Adrenal gland (tissue), 19 donors: ENCODE results near the gene MNX1. TPM values are rescaled to one million over a fixed set of nuclear protein-coding genes. Genes with fewer than 3 reads are reported as not detected.

Source experiments
- DNase-seq, 7 donors: peaks; one replicate each; pipeline ENCODE4 v3.0.0-alpha.2; 2019 to 2020
- H3K27ac ChIP-seq, 5 donors: fragments of 200-600 bp; sonication (generic) in 4 of 5; 1 replicate in 3 of 5; 2 replicates in 2 of 5; pipeline versions ENCODE4 v1.5.1 to v1.8.0; 2016 to 2020; ENCODE audit warnings: mild to moderate bottlenecking in 1 of 5
- H3K27me3 ChIP-seq: fragments of 200-600 bp; 2 replicates; pipeline ENCODE4 v1.8.0; 2021
- H3K36me3 ChIP-seq, 2 donors: fragments of 200-600 bp; replicated peaks in 1 of 2; 1 replicate in 1 of 2; 2 replicates in 1 of 2; pipeline versions ENCODE4 v1.5.1 to v1.8.0; 2018 to 2022
- H3K4me1 ChIP-seq, 2 donors: fragments of 200-600 bp; replicated peaks in 1 of 2; 1 replicate in 1 of 2; 2 replicates in 1 of 2; pipeline versions ENCODE4 v1.5.1 to v1.8.0; 2018 to 2021
- H3K4me3 ChIP-seq, 4 donors: fragments of 200-600 bp; sonication (generic) in 3 of 4; one replicate each; pipeline ENCODE4 v1.5.1; 2016 to 2018
- H3K9me3 ChIP-seq, 3 donors: fragments of 200-600 bp; sonication (generic) in 1 of 3; replicated peaks in 1 of 3; 1 replicate in 2 of 3; 2 replicates in 1 of 3; pipeline versions ENCODE4 v1.5.1 to v1.8.0; 2016 to 2021
- POLR2A ChIP-seq, 2 donors: fragments of 450-650 bp; IDR thresholded peaks; one replicate each; pipeline ENCODE4 v1.6.1; 2017; ENCODE audit warnings: antibody characterized with exemption in 2 of 2, mild to moderate bottlenecking in 2 of 2, moderate library complexity in 1 of 2
- WGBS, 4 donors: extraction: QIAGEN DNeasy Blood & Tissue Kit in 2 of 4; methylation state at CpG; one replicate each; pipeline versions ENCODE4 v1.1.5 to v1.1.7; 2013 to 2017; 5-methylcytosine and 5-hydroxymethylcytosine counted together
- intact Hi-C, 2 donors: fragments of 100-400 bp; cut with DNase I; formaldehyde crosslinking; loops; one replicate each; pipeline versions ENCODE4 v1.14.1 to v1.15.0; 2022 to 2023
- long read RNA-seq, 10 donors: library from polyadenylated mRNA in 3 of 10; unstranded in 2 of 10; stranded (forward) in 1 of 10; transcript quantifications; one replicate each; pipeline ENCODE4 v2.0.0 and lab custom pipeline, GENCODE V29; 2021 to 2026
- polyA plus RNA-seq, 3 donors: library from polyadenylated mRNA; stranded (reverse); fragments of 200-250 nt in 2 of 3; fragments of 350-450 nt in 1 of 3; fragmentation: Illumina TruSeq in 1 of 3; extraction: RNeasy Lipid Tissue Mini Kit (QIAGEN cat#74804) in 1 of 3; gene quantifications; one replicate each; pipeline ENCODE4 v1.2.3, GENCODE V29; 2013 to 2014
- total RNA-seq, 9 donors: library from RNA; depleted of rRNA in 4 of 9; stranded (reverse); fragments of >200 nt in 4 of 9; fragments of 120-200 nt in 1 of 9; fragmentation: NEBNext Ultra II Directional in 1 of 9; extraction: Animal tissue kit (Norgen Biotek cat#: 25700) in 1 of 9; gene quantifications; one replicate each; pipeline versions ENCODE4 v1.1.0 to v1.2.4, GENCODE V29; 2013 to 2023
- TF ChIP-seq, protein P1 (sequence below), 6 experiments: fragments of 450-650 bp in 4 of 6; fragments of 200-600 bp in 2 of 6; sonication (generic) in 1 of 6; IDR thresholded peaks; 1 replicate in 5 of 6; 2 replicates in 1 of 6; pipeline versions ENCODE4 v1.5.1 to v1.8.0; 2016 to 2021; ENCODE audit warnings: antibody characterized with exemption in 6 of 6, mild to moderate bottlenecking in 2 of 6, moderate library complexity in 1 of 6
- donor health status: healthy with polysubstance abuse.
- donor health status: Bipolar disorder and iron deficiency.
- donor health status: DM: yes; HTN: yes; CAD: no.
- donor health status: DM: no; HTN: no; CAD: no.
- donor health status: DM: no; HTN: no; CAD: no.
- donor health status: DM: yes; HTN: yes; CAD: no.

The MNX1 gene
- under 1 TPM in 2 of 9 donors, not detected in 7; 0.11 TPM for total RNA-seq
- not detected for polyA plus RNA-seq
- long read RNA-seq, donor 1: 0 reads
- long read RNA-seq, donor 2: 0 reads
- long read RNA-seq, donor 3: 0 reads
- long read RNA-seq, donor 4: 0 reads
- long read RNA-seq, donor 5: 0 reads
- long read RNA-seq, donor 6: 0 reads
- long read RNA-seq, donor 7: 0 reads
- long read RNA-seq, donor 8: 0 reads
- long read RNA-seq, donor 9: 0 reads
- long read RNA-seq, donor 10: 0 reads

GRCh38 chr7:157010588-157011332, at the start of gene MNX1:
TSS of gene MNX1 (minus strand) at chr7:157010663. CDS start at chr7:157010350, 313 bp downstream.
- intact Hi-C loops: no loop called here
- Histone ChIP-seq H3K4me3 (peak within 1 kb of the TSS in 2 of 4 donors; percentile 13 to 48), H3K4me1 (peaks cover 2 to 3% of the 10 kb centered on the region in 2 donors), H3K9me3 (no peaks in the 10 kb centered on the region), H3K36me3 (no peaks in the 10 kb centered on the region), H3K27ac (no peak within 1 kb of the TSS), H3K27me3 (peaks cover 83% of the 10 kb centered on the region)
- 1 to 3% (median 1%) methylated on average over 6 to 87 of the region's 87 CpGs; no CpG with 5 or more reads in 1 of the 4 donors for WGBS, 4 donors
- TF ChIP-seq POLR2A (IDR thresholded peaks at IDR 0.05): no peak
- TF ChIP-seq, protein P1, sequence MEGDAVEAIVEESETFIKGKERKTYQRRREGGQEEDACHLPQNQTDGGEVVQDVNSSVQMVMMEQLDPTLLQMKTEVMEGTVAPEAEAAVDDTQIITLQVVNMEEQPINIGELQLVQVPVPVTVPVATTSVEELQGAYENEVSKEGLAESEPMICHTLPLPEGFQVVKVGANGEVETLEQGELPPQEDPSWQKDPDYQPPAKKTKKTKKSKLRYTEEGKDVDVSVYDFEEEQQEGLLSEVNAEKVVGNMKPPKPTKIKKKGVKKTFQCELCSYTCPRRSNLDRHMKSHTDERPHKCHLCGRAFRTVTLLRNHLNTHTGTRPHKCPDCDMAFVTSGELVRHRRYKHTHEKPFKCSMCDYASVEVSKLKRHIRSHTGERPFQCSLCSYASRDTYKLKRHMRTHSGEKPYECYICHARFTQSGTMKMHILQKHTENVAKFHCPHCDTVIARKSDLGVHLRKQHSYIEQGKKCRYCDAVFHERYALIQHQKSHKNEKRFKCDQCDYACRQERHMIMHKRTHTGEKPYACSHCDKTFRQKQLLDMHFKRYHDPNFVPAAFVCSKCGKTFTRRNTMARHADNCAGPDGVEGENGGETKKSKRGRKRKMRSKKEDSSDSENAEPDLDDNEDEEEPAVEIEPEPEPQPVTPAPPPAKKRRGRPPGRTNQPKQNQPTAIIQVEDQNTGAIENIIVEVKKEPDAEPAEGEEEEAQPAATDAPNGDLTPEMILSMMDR (IDR thresholded peaks at IDR 0.05): no peak
- DNase-seq: peak in 6 of 7 donors; percentile 29 to 72 (median 53)

- no peak for DNase-seq
- H3K36me3 ChIP-seq: no peaks in the 10 kb centered on the region
- intact Hi-C loops: no loop called here
- WGBS, 4 donors: 60 to 68% (median 62%) methylated on average over 4 of the region's 4 CpGs
- H3K27me3 ChIP-seq: no peaks in the 10 kb centered on the region
- H3K9me3 ChIP-seq: peaks cover 0 to 4% (median 0%) of the 10 kb centered on the region in 3 donors
- H3K4me3 ChIP-seq: no peak overlapping the region
- no peaks in the 10 kb centered on the region for H3K4me1 ChIP-seq
- no peak overlapping the region for H3K27ac ChIP-seq
- TF ChIP-seq, protein P1 (IDR thresholded peaks at IDR 0.05): no peak
- no peak for TF ChIP-seq POLR2A (IDR thresholded peaks at IDR 0.05)
Measured at GRCh38 chr7:157059534-157059933, 49.1 kb upstream of the MNX1 start.

DNA sequence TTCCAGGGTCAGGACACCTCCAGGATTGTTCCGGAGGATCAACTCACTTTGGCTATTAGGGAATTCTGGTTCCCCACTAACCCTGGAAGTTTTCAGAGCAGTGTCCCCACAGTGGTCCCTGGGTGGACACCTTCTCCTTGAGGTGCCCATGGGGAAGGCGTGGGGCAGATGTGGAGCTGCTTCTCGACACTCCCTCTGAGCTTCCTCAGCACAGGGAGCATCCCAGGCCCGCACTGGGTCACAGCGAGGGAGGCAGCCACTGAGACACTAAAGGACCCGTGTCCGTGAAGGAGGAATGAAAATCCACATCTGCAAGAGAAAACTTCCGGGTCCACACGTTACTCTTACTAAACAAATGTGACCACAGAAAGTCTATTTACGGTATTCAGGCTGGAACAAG, 48.2 kb upstream of the MNX1 start:
- DNase-seq: no peak
- TF ChIP-seq POLR2A (IDR thresholded peaks at IDR 0.05): no peak
- TF ChIP-seq, protein P1 (IDR thresholded peaks at IDR 0.05): no peak
- WGBS, 4 donors: 79 to 91% (median 82%) methylated on average over 8 to 10 of the region's 10 CpGs
- Histone ChIP-seq H3K36me3 (no peaks in the 10 kb centered on the region), H3K27me3 (no peaks in the 10 kb centered on the region), H3K9me3 (peaks cover 0 to 4% (median 0%) of the 10 kb centered on the region in 3 donors), H3K4me3 (no peak overlapping the region), H3K27ac (no peak overlapping the region), H3K4me1 (no peaks in the 10 kb centered on the region)
- intact Hi-C loops: no loop called here

GRCh38 chr7:157058068-157058467, 47.6 kb upstream of the MNX1 start:
- no peaks in the 10 kb centered on the region for H3K27me3 ChIP-seq
- no peak overlapping the region for H3K4me3 ChIP-seq
- no peaks in the 10 kb centered on the region for H3K4me1 ChIP-seq
- no peak overlapping the region for H3K27ac ChIP-seq
- no peak for TF ChIP-seq POLR2A (IDR thresholded peaks at IDR 0.05)
- TF ChIP-seq, protein P1 (IDR thresholded peaks at IDR 0.05): no peak
- intact Hi-C loops: no loop called here
- 31 to 50% (median 47%) methylated on average over 6 to 8 of the region's 8 CpGs for WGBS, 4 donors
- peaks cover 0 to 4% (median 0%) of the 10 kb centered on the region in 3 donors for H3K9me3 ChIP-seq
- DNase-seq: peak in 2 of 7 donors; percentile 25 to 32
- H3K36me3 ChIP-seq: no peaks in the 10 kb centered on the region
